K562 (cell line): Measurements from ENCODE around the gene SLC2A10. TPM values are rescaled to one million over a fixed set of nuclear protein-coding genes. Genes with fewer than 3 reads are reported as not detected.

Experiments used
- ATAC-seq: fragments of 200-7000 bp; cut with Tn5 transposase; 3 replicates; pipeline ENCODE4 v1.9.1; 2020; ENCODE audit warnings: moderate library complexity
- BruUV-seq: library from RNA; stranded (reverse); fragments of 400-500 nt; replicated peaks from 2 replicates; lab custom pipeline; 2021; lab: Mats Ljungman, UMichigan
- CTCF ChIA-PET: fragments of 300-600 bp; formaldehyde crosslinking; extraction: SDS; loops from one replicate; lab custom pipeline; 2021; ENCODE audit warnings: low intra/inter-chr PET ratio; lab: Yijun Ruan, JAX
- POLR2A ChIA-PET: fragments of 300-600, 350-650 bp; sonication (Branson Sonifier 250); formaldehyde crosslinking; extraction: SDS; loops from one replicate; lab custom pipeline; 2021; ENCODE audit warnings: antibody characterized with exemption, inconsistent platforms; lab: Yijun Ruan, JAX
- DNase-seq, 4 experiments: peaks; one replicate each; pipeline versions ENCODE4 v3.0.0 to v3.0.0-alpha.2; 2011 to 2018; ENCODE audit warnings: low spot score in 3 of 4, mixed read lengths in 3 of 4; ENCODE audit errors: extremely low read depth in 1 of 4
- FAIRE-seq: peaks from 2 replicates; lab custom pipeline; 2011; peaks lifted over from hg19 to GRCh38; lab: Jason Lieb, UNC
- H2AFZ ChIP-seq: 2 replicates; pipeline ENCODE4 v1.6.0; 2011; ENCODE audit warnings: low read depth, low read length, control low read depth, inconsistent platforms
- H3K27ac ChIP-seq: fragments of 200-600 bp; 3 replicates; pipeline ENCODE4 v1.8.0; 2011; ENCODE audit warnings: low read depth, mild to moderate bottlenecking, control low read depth, inconsistent platforms, low read length, moderate library complexity, mixed read lengths; ENCODE audit errors: extremely low read depth
- H3K27me3 ChIP-seq, 2 experiments: fragments of 300-600 bp in 1 of 2; 2 replicates in 1 of 2; 3 replicates in 1 of 2; pipeline versions ENCODE4 v1.6.0 to v1.8.0; 2011; ENCODE audit warnings: inconsistent platforms in 2 of 2, low read length in 2 of 2, mild to moderate bottlenecking in 1 of 2, mixed read lengths in 1 of 2, moderate library complexity in 1 of 2; ENCODE audit not compliant: control insufficient read depth in 2 of 2, insufficient read depth in 2 of 2
- H3K36me3 ChIP-seq: fragments of 300-600 bp; 3 replicates; pipeline ENCODE4 v1.8.0; 2011; ENCODE audit warnings: mild to moderate bottlenecking, low read length, inconsistent platforms; ENCODE audit not compliant: control insufficient read depth, insufficient read depth
- H3K4me1 ChIP-seq, 2 experiments: fragments of 200-600 bp in 1 of 2; replicated peaks in 1 of 2; 2 replicates in 1 of 2; 3 replicates in 1 of 2; pipeline versions ENCODE4 v1.5.1 to v1.8.0; 2011; ENCODE audit warnings: inconsistent platforms in 2 of 2, low read length in 2 of 2, mild to moderate bottlenecking in 1 of 2, mixed read lengths in 1 of 2, moderate library complexity in 1 of 2; ENCODE audit not compliant: control insufficient read depth in 2 of 2, insufficient read depth in 2 of 2
- H3K4me2 ChIP-seq: 2 replicates; pipeline ENCODE4 v1.6.1; 2011; ENCODE audit warnings: low read length, control low read depth, inconsistent platforms, mixed read lengths; ENCODE audit not compliant: insufficient read depth
- H3K4me3 ChIP-seq: fragments of 200-600 bp; sonication (generic), shearing (Covaris generic); 2 replicates; pipeline ENCODE4 v1.5.1; 2016; ENCODE audit warnings: control low read depth, inconsistent platforms
- H3K79me2 ChIP-seq: fragments of 200-600 bp; 3 replicates; pipeline ENCODE4 v1.8.0; 2011; ENCODE audit warnings: low read length, inconsistent platforms; ENCODE audit not compliant: control insufficient read depth, insufficient read depth
- H3K9ac ChIP-seq, 2 experiments: 2 replicates each; pipeline versions ENCODE4 v1.6.0 to v1.6.1; 2011; ENCODE audit warnings: low read depth in 2 of 2, low read length in 2 of 2, control low read depth in 1 of 2, inconsistent platforms in 1 of 2, mild to moderate bottlenecking in 1 of 2, mixed read lengths in 1 of 2; ENCODE audit not compliant: insufficient read depth in 1 of 2
- H3K9me1 ChIP-seq: one replicate; pipeline ENCODE4 v1.6.0; 2011; ENCODE audit warnings: inconsistent platforms, mild to moderate bottlenecking, low read length, moderate library complexity; ENCODE audit not compliant: control insufficient read depth, insufficient read depth
- H3K9me3 ChIP-seq: replicated peaks from 2 replicates; pipeline ENCODE4 v1.5.1; 2011; ENCODE audit warnings: low read depth, low read length, inconsistent platforms; ENCODE audit not compliant: control insufficient read depth, insufficient read depth
- H4K20me1 ChIP-seq: replicated peaks from 2 replicates; pipeline ENCODE4 v1.6.1; 2011; ENCODE audit warnings: low read length, inconsistent platforms, mixed read lengths; ENCODE audit not compliant: control insufficient read depth, insufficient read depth
- CBX2 ChIP-seq: fragments of 200-600 bp; sonication (generic); IDR thresholded peaks from one replicate; pipeline ENCODE4 v1.6.1; 2012; ENCODE audit warnings: mild to moderate bottlenecking, low read length, inconsistent platforms; ENCODE audit not compliant: insufficient read depth, poor library complexity, severe bottlenecking
- MAZ ChIP-seq, 2 experiments: fragments of 450-650 bp in 1 of 2; sonication (generic) in 1 of 2; formaldehyde crosslinking; IDR thresholded peaks in 1 of 2; conservative IDR thresholded peaks in 1 of 2; 2 replicates each; pipeline versions ENCODE4 v1.4.0 to v1.5.0; 2020; ENCODE audit warnings: mild to moderate bottlenecking in 1 of 2, missing genetic modification reagents in 1 of 2
- MCM2 ChIP-seq: fragments of 450-650 bp; IDR thresholded peaks from 2 replicates; pipeline ENCODE4 v1.6.1; 2017; ENCODE audit warnings: low read depth, mild to moderate bottlenecking
- XRCC4 ChIP-seq: IDR thresholded peaks from one replicate; pipeline ENCODE4 v1.6.1; 2011; ENCODE audit not compliant: insufficient read depth, insufficient read length; ENCODE audit errors: extremely low read depth
- ZSCAN32 ChIP-seq: fragments of 450-650 bp; formaldehyde crosslinking; IDR thresholded peaks from 2 replicates; pipeline ENCODE4 v1.4.0; 2020; ENCODE audit warnings: mild to moderate bottlenecking, moderate library complexity
- WGBS: fragments of 100-300 bp; shearing (Covaris generic); methylation state at CpG from one replicate; pipeline ENCODE4 v1.1.6; 2016; ENCODE audit warnings: low coverage, mixed read lengths; ENCODE audit not compliant: insufficient coverage; ENCODE audit errors: missing lambda C conversion rate; 5-methylcytosine and 5-hydroxymethylcytosine counted together
- in situ Hi-C: fragments of 300-500 bp; cut with MboI; formaldehyde crosslinking; loops from 4 replicates; pipeline ENCODE4 v1.15.0; 2018; ENCODE audit warnings: inconsistent platforms, mixed read lengths
- intact Hi-C: fragments of 100-400 bp; cut with micrococcal nuclease; formaldehyde crosslinking; loops from 2 replicates; pipeline ENCODE4 v1.14.2; 2022
- polyA plus RNA-seq, 8 experiments: library from polyadenylated mRNA; depleted of rRNA in 4 of 8; stranded (reverse) in 5 of 8; unstranded in 3 of 8; fragments of >200 nt; fragmentation: Nextera tagmentation in 2 of 8; fragmentation: Illumina TruSeq in 1 of 8; extraction: Ambion mirVana in 2 of 8; extraction: Trizol in 1 of 8; gene quantifications; 2 replicates each; pipeline versions ENCODE4 v1.2.1 to v1.2.3, GENCODE V29; 2011 to 2014; ENCODE audit warnings: inconsistent platforms in 1 of 8, missing spikeins in 1 of 8
- total RNA-seq, 7 experiments: library from RNA; depleted of rRNA in 6 of 7; stranded (reverse); fragments of >200 nt in 6 of 7; fragmentation: Illumina TruSeq in 2 of 7; extraction: Trizol in 2 of 7; gene quantifications; 2 replicates each; pipeline versions ENCODE4 v1.2.1 to v1.2.3, GENCODE V29; 2011 to 2021; ENCODE audit warnings: low replicate concordance in 1 of 7
- TF ChIP-seq, protein P1 (sequence below), 2 experiments: fragments of 450-650 bp; IDR thresholded peaks; 2 replicates each; pipeline ENCODE4 v1.6.1; 2016; ENCODE audit warnings: mild to moderate bottlenecking in 2 of 2, borderline replicate concordance in 1 of 2, low read depth in 1 of 2, moderate library complexity in 1 of 2

SLC2A10 gene
- total and polyA plus RNA-seq, 9 of the 15 experiments (the other 6 are each of a cell fraction or from before 2014, with no cell fraction given) = 0.01 to 1.8 (median 0.10) TPM

DNA sequence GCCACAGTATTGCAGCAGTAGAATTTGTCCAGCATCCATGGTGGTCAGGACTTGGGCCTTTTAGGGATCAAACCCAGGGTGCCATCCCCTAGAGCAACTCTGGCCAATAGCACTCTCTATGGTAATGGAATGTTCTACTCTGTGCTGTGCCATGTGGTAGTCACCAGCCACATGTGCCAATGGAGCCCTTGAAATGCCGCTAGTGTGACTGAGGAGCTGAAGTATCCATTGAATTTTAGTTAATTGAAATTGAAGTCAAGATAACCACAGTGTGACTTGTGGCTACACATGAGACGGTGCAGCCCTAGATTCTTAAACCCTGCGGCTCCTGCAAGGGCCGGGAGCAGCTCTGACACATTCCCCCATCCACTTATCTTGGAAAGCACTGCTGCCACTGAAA, 54.6 kb downstream of the SLC2A10 start:
- ATAC-seq (no peak), DNase-seq (no peak), FAIRE-seq (no peak)
- in situ Hi-C loops = loop anchor here (25.0 kb wide), 1 partner anchor 623 kb away; no protein-coding TSS in a partner anchor
- H3K27me3 ChIP-seq = peaks cover 17 to 38% of the 10 kb centered on the region in 2 experiments
- H3K9me1 ChIP-seq = no peaks in the 10 kb centered on the region
- no peak overlapping the region for H3K9ac ChIP-seq
- no peaks in the 10 kb centered on the region for H3K79me2 ChIP-seq
- BruUV-seq = no TSS peak
- no peak overlapping the region for H2AFZ ChIP-seq
- intact Hi-C loops = no loop called here
- CTCF ChIA-PET = no interaction called here
- no peak for TF ChIP-seq CBX2
- no peak for TF ChIP-seq MAZ (CRISPR knock-in tag; conservative IDR thresholded peaks at IDR 0.05 in 1 of 2, IDR thresholded peaks at IDR 0.05 in 1 of 2)
- TF ChIP-seq MCM2 = no peak
- TF ChIP-seq ZSCAN32 = no peak
- TF ChIP-seq, protein P1, sequence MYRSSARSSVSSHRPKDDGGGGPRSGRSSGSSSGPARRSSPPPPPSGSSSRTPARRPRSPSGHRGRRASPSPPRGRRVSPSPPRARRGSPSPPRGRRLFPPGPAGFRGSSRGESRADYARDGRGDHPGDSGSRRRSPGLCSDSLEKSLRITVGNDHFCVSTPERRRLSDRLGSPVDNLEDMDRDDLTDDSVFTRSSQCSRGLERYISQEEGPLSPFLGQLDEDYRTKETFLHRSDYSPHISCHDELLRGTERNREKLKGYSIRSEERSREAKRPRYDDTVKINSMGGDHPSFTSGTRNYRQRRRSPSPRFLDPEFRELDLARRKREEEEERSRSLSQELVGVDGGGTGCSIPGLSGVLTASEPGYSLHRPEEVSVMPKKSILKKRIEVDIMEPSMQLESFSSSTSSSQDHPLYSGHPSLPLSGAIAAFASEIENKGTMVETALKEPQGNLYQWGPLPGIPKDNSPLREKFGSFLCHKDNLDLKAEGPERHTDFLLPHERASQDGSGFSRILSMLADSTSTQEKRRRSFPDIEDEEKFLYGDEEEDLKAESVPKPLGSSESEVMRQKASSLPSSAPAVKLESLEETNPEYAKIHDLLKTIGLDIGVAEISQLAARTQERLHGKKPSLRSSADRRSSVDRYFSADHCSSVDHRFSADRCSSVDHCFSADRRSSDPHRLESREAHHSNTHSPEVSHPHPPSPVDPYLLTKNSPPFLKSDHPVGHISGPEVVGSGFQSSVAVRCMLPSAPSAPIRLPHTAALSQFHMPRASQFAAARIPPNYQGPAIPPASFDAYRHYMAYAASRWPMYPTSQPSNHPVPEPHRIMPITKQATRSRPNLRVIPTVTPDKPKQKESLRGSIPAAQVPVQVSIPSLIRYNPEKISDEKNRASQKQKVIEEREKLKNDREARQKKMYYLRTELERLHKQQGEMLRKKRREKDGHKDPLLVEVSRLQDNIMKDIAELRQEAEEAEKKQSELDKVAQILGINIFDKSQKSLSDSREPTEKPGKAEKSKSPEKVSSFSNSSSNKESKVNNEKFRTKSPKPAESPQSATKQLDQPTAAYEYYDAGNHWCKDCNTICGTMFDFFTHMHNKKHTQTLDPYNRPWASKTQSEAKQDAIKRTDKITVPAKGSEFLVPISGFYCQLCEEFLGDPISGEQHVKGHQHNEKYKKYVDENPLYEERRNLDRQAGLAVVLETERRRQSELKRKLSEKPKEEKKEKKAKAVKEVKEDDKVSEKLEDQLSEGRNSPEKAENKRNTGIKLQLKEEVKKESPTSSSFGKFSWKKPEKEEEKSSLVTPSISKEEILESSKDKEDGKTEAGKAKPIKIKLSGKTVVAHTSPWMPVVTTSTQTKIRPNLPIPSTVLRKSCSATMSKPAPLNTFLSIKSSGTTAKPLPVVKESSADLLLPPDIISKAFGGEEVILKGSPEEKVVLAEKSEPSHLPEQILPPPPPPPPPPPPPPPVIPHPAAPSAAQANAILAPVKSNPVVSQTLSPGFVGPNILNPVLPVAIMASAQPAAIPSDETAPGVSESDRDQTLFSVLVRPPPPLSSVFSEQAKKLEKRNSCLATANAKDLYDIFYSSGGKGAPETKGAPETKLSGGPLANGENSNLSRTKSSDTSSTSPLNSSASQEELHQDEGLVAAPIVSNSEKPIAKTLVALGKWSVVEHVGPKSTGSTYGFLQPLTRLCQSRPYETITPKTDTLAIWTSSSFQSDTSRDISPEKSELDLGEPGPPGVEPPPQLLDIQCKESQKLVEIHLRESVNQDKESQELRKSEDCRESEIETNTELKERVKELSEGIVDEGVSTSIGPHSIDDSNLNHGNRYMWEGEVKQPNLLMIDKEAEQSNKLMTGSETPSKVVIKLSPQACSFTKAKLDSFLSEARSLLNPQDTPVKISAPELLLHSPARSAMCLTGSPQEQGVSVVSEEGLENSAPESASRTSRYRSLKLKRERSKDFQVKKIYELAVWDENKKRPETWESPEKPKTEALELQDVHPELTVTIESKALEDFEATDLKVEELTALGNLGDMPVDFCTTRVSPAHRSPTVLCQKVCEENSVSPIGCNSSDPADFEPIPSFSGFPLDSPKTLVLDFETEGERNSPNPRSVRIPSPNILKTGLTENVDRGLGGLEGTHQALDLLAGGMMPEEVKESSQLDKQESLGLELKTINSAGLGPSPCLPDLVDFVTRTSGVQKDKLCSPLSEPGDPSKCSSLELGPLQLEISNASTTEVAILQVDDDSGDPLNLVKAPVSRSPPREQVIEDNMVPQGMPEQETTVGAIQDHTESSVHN (IDR thresholded peaks at IDR 0.05; ENCODE audit: borderline replicate concordance in 1 of 2, low read depth in 1 of 2) = no peak
- no peak for TF ChIP-seq XRCC4
- WGBS = 0% methylated on average over 4 of the region's 4 CpGs
- no peak overlapping the region for H3K27ac ChIP-seq
- no peak overlapping the region for H3K4me2 ChIP-seq
- no peaks in the 10 kb centered on the region for H3K4me1 ChIP-seq
- no peaks in the 10 kb centered on the region for H3K9me3 ChIP-seq
- no peak overlapping the region for H3K4me3 ChIP-seq
- H3K36me3 ChIP-seq = no peaks in the 10 kb centered on the region
- no peaks in the 10 kb centered on the region; the same call in 1 of the 2 replicates for H4K20me1 ChIP-seq
- POLR2A ChIA-PET = no interaction called here
